ENCODE data around the gene FSTL5. TPM values are rescaled to one million over a fixed set of nuclear protein-coding genes. Genes with fewer than 3 reads are reported as not detected.
"Not testable (repeated sequence)": the region's sequence is repeated elsewhere in the genome, so short reads cannot be mapped to it uniquely, and the experiment has no call there.

The FSTL5 gene
- total RNA-seq, 2 donors from 2014 or later: not detected

- intact Hi-C loops (cut with DNase I): loop anchor here in 1 of 2 donors (10.0 kb wide), 1 partner anchor 1894 kb away; no protein-coding TSS in a partner anchor
- no peak for DNase-seq (ENCODE audit: low spot score)
Observed at GRCh38 chr4:162111078-162111477, 52.7 kb downstream of the FSTL5 start.

- DNase-seq (ENCODE audit: low spot score): no peak
- intact Hi-C loops (cut with DNase I): no loop called here
Observed at GRCh38 chr4:162104459-162105124, 59.2 kb downstream of the FSTL5 start.

GRCh38 chr4:162103908-162104307, 59.9 kb downstream of the FSTL5 start:
- intact Hi-C loops (cut with DNase I): not testable (repeated sequence)
- DNase-seq (ENCODE audit: low spot score): peak; percentile 61

- no peak for DNase-seq (ENCODE audit: low spot score)
- intact Hi-C loops (cut with DNase I): no loop called here
Observed at GRCh38 chr4:162102713-162103112, 61.1 kb downstream of the FSTL5 start.

- intact Hi-C loops (cut with DNase I): no loop called here
- no peak for DNase-seq (ENCODE audit: low spot score)
Observed at GRCh38 chr4:162101337-162101736, 62.5 kb downstream of the FSTL5 start.

- DNase-seq (ENCODE audit: low spot score): no peak
- intact Hi-C loops (cut with DNase I): no loop called here
Observed at GRCh38 chr4:162075726-162076125, 88.1 kb downstream of the FSTL5 start.

- DNase-seq (ENCODE audit: low spot score): no peak
- intact Hi-C loops (cut with DNase I): no loop called here
Observed at GRCh38 chr4:162061214-162061613, 102.6 kb downstream of the FSTL5 start.

GRCh38 chr4:162059656-162060055, 104.1 kb downstream of the FSTL5 start:
- intact Hi-C loops (cut with DNase I): no loop called here
- no peak for DNase-seq (ENCODE audit: low spot score)

- DNase-seq (ENCODE audit: low spot score): no peak
- intact Hi-C loops (cut with DNase I): no loop called here
Observed at GRCh38 chr4:162056990-162057389, 106.8 kb downstream of the FSTL5 start.

GRCh38 chr4:162046135-162046534, 117.7 kb downstream of the FSTL5 start:
- intact Hi-C loops (cut with DNase I): no loop called here
- DNase-seq (ENCODE audit: low spot score): no peak

- intact Hi-C loops (cut with DNase I): no loop called here
Observed at GRCh38 chr4:162038112-162038511, 125.7 kb downstream of the FSTL5 start.

GRCh38 chr4:162017863-162018262, 145.9 kb downstream of the FSTL5 start:
- DNase-seq (ENCODE audit: low spot score): no peak

More at GRCh38 chr4:162038112-162038511, 125.7 kb downstream of the FSTL5 start:
- DNase-seq (ENCODE audit: low spot score): no peak

GRCh38 chr4:162016991-162017390, 146.8 kb downstream of the FSTL5 start:
- intact Hi-C loops (cut with DNase I): no loop called here

More at GRCh38 chr4:162017863-162018262, 145.9 kb downstream of the FSTL5 start:
- intact Hi-C loops (cut with DNase I): no loop called here

GRCh38 chr4:162016219-162016618, 147.6 kb downstream of the FSTL5 start:
- intact Hi-C loops (cut with DNase I): no loop called here
- no peak for DNase-seq (ENCODE audit: low spot score)

More at GRCh38 chr4:162016991-162017390, 146.8 kb downstream of the FSTL5 start:
- no peak for DNase-seq (ENCODE audit: low spot score)

GRCh38 chr4:162015090-162015489, 148.7 kb downstream of the FSTL5 start:
- intact Hi-C loops (cut with DNase I): no loop called here
- DNase-seq (ENCODE audit: low spot score): no peak

- no peak for DNase-seq (ENCODE audit: low spot score)
- intact Hi-C loops (cut with DNase I): no loop called here
Observed at GRCh38 chr4:162011089-162011488, 152.7 kb downstream of the FSTL5 start.

- DNase-seq (ENCODE audit: low spot score): no peak
- intact Hi-C loops (cut with DNase I): no loop called here
Observed at GRCh38 chr4:162010362-162010761, 153.4 kb downstream of the FSTL5 start.

GRCh38 chr4:161992317-161992716, 171.5 kb downstream of the FSTL5 start:
- no peak for DNase-seq (ENCODE audit: low spot score)
- intact Hi-C loops (cut with DNase I): no loop called here

- DNase-seq (ENCODE audit: low spot score): no peak
- intact Hi-C loops (cut with DNase I): no loop called here
Observed at GRCh38 chr4:161991811-161992210, 172.0 kb downstream of the FSTL5 start.

GRCh38 chr4:161990721-161991120, 173.1 kb downstream of the FSTL5 start:
- DNase-seq (ENCODE audit: low spot score): no peak
- intact Hi-C loops (cut with DNase I): no loop called here

- DNase-seq (ENCODE audit: low spot score): no peak
- intact Hi-C loops (cut with DNase I): no loop called here
Observed at GRCh38 chr4:161988946-161989345, 174.9 kb downstream of the FSTL5 start.

Measured in posterior vena cava (tissue), 2 donors.